Umbilical cord (tissue), 2 donors: Measurements from ENCODE around the gene NCOA3. TPM values are rescaled to one million over a fixed set of nuclear protein-coding genes. Genes with fewer than 3 reads are reported as not detected.
"Not testable (repeated sequence)": the region's sequence is repeated elsewhere in the genome, so short reads cannot be mapped to it uniquely, and the experiment has no call there.

Source experiments
- DNase-seq: peaks from one replicate; pipeline ENCODE4 v3.0.0-alpha.2; 2015; ENCODE audit warnings: low spot score
- total RNA-seq: library from RNA; depleted of rRNA; stranded (reverse); fragments of >200 nt; gene quantifications from one replicate; pipeline ENCODE4 v1.2.3, GENCODE V29; 2014; ENCODE audit warnings: low replicate concordance; ENCODE audit not compliant: insufficient read depth

The NCOA3 gene
- total RNA-seq, 1 donor from 2014 or later, result 31.5 TPM

GRCh38 chr20:47468290-47469050 is 33.2 kb upstream of the NCOA3 start:
- DNase-seq, result no peak

DNA sequence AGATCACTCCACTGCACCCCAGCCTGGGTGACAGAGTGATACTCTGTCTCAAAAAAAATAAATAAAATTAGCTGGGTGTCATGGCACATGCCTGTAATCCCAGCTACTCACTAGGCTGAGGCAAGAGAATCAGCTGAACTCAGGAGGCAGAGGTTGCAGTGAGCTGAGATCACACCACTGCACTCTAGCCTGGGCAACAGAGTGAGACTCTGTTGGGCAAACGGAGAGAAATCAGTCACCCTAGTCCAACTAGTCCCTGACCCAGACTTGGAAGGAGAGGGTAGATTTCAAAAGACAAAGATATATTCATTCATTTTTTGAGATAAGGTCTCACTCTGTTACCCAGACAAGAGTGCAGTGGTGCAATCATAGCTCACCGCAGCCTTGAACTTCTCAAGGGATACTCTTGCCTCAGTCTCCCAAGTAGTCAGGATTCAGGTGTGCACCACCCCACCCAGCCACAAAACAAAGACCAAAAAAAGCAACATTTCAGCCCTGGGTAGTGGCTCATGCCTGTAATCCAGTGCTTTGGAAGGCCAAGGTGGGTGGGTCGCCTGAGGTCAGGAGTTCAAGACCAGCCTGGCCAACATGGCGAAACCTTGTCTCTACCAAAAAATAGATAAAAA is 26.2 kb upstream of the NCOA3 start:
- no peak for DNase-seq

- no peak for DNase-seq
Measured at GRCh38 chr20:47476452-47476851, 25.2 kb upstream of the NCOA3 start.

DNA sequence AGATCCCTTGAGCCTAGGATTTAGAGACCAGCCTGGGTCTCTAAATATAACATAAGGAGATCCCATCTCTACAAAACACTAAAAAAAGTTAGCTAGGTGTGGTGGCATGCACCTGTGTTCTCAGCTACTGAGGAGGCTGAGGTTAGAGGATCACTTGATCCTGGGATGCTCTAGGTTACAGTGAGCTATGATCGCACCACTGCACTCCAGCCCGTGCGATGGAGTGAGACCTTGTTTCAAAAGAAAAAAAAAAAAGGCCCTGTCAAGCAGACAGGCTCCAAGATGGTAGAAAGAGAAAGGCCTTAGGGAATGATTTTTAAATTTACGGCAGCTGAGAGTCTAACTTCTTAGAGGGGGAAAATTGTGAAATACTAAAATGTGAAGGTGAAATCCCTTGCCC is 22.6 kb upstream of the NCOA3 start:
- DNase-seq, result no peak

DNA sequence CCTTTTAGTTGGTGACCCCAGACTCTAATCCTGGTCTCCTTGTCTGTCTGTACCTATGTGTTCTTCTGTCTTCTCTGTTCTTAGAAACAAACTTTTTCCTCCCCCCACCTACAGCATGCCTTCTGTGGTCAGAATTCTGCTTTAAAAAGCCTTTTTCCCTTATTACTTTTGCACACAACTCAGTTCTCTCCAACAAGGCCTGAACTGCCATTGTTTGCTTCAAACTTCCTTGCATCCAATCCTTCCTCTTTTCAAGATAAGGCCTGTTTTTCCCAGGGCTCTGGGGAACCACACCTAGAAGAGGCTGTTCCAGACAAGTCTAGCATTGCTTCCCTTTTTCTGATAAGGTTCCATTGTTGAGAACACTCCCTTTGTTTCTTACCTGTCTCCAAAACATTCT is 22.2 kb upstream of the NCOA3 start:
- peak; percentile 13 for DNase-seq

GRCh38 chr20:47480239-47480638 is 21.4 kb upstream of the NCOA3 start:
- no peak for DNase-seq

- no peak for DNase-seq
Measured at GRCh38 chr20:47480705-47481104, 21.0 kb upstream of the NCOA3 start.

DNA sequence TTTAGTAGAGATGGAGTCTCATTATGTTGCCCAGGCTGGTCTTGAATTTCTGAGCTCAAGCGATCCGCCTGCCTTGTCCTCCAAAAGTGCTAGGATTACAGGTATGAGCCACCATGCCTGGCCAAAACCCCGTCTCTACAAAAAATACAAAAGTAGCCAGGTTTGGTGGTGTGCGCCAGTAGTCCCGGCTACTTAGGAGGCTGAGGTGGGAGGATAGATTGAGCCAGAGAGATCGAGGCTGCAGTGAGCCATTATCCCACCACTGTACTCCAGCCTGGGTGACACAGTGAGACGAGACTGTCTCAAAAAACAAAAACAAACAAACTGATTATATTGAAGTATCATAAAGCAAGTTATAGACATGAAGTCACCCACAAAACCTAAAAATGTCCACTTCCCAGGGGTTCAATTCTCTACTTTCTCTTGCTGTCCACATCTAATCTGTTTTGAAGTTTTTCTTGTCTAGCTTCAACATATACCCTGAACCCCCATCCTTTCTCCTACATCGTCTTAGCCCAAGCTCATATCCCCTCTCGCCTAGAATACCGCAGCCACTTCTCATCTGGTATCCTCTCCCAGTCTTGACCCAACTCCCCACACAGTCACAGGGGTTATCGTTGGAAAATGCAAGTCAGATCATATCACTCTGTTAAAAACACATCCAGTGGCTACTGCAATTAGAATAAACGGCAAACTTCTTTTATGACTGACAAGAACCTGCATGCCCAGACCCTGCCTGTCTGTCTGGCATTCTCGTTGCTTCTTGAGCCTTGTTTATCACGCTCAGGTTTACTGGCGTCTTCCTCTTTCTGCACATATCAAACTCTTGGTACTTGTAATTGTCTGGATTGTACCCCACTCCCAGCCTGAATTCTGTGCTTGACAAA is 20.1 kb upstream of the NCOA3 start:
- DNase-seq, result no peak

DNA sequence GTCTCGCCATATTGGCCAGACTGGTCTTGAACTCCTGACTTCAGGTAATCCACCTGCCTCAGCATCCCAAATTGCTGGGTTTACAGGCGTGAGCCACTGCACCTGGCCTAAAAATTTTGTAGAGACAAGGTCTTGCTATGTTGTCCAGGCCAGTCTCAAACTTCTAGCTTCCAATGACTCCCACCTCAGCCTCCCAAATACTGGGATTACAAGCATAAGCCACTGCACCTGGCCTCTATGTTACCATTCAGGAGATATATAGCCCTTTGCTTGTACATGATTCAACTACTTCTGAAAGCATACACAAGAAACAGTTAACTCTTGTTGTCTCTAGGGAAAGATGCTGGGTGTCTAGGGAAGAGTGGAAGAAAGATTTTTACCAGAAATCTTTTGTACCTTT is 19.0 kb upstream of the NCOA3 start:
- no peak for DNase-seq

DNA sequence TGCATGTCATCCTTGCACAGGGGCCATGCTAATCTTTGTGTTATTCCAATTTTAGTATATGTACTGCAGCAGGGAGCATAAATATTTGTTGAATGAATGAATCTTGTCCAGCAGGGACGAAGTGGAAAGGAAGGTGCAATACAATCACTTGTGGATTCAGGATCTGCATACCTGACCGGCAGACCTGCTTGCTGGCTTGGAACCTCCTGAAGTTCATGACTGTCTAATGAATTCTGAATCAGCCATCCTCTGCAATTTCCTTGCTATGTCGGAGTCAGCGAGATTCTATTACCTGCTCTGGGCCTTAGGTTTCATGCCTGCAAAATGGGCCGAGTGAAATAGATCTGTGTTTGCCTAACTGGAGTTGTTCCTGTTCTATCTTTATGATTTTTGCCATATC is 17.4 kb upstream of the NCOA3 start:
- no peak for DNase-seq

GRCh38 chr20:47487175-47487917 is 14.3 kb upstream of the NCOA3 start:
- DNase-seq, result peak; percentile 22

- no peak for DNase-seq
Measured at GRCh38 chr20:47489448-47489872, 12.2 kb upstream of the NCOA3 start.

DNA sequence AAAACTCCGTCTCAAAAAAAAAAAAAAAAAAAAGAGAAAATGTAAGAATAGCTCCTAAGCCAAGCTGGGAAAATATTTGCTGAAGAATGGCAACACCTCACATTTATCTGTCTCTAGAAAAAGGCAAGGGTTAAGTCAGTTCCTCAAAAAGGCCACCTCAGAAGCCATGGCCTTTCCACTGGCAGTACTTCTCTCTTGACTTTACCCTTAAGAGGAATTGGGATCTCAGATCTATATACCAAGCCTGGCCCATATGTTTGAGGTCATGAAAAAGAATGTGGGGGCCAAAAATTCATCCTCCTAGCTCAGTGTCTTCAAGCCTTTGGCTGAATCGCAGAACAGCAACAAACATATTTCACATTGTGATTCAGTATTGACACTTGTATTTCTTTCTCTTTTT is 10.9 kb upstream of the NCOA3 start:
- DNase-seq, result no peak

DNA sequence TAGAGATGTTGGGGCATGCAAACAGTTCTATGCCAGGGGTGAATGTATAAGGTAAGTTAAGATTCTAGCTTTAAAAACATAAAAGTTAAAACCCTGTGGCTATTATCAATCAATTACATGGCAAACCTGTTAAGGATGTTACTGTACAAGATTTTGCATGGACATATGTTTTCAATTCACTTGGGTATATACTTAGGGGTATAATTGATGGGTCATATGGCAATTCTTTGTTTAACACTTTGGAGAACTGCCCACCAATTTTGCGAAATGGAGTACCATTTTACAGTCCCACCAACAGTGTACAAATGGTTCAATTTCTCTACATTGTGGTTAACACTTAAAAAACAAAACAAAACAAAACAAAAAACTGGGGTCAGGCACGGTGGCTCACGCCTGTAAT is 9.4 kb upstream of the NCOA3 start:
- DNase-seq, result no peak

DNA sequence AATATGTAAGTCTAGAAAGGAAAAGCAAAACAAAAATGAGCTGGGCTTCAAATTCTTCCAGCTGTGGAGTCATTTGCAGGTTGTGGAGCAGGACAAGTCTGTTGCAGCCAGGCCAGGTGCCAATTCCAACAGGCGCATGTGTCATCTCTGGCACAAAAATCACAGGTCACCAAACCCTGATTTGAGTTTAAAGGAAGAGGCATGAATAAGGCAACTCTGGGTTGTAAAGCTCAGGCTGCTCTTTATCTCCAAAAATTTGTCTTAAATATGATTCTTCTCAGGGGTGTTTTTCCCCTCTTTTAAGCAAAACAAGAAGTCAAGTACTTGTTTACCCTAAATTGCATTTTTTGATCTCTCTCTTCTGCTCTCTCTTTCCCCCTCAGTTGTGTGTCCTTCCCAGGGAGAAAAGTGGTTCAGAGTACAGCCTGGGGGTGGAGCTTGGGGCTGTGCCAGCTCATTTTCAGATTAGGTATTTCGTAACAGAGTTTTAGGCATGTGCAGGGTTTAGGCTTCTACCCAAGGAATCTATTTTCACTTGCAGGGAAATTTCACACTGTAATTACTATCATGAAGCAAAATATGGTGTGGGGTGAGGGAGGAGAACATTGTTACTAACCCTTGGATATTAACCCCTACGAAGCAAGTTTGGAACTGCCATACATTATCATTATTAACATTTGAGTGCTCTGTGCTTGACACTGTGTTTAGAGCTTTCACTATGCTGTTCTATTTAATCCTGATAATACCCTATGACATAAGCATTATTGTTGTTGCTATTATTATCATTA is 8.3 kb upstream of the NCOA3 start:
- peak; percentile 85 for DNase-seq

DNA sequence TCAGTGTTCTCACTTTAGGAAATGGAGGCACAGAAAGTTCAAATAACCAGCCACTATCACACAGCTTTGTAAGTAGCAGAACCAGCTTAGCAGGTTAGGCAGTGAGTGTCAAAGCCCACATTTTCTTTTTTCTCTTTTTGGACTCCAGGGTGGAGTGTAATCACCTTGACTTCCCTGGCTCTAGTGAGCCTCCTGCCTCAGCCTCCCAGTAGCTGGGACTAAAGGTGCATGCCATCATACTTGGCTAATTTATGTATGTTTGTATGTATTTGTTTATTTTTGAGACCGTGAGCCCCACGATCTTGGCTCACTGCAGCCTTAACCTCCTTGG is 7.8 kb upstream of the NCOA3 start:
- peak; percentile 33 for DNase-seq

DNA sequence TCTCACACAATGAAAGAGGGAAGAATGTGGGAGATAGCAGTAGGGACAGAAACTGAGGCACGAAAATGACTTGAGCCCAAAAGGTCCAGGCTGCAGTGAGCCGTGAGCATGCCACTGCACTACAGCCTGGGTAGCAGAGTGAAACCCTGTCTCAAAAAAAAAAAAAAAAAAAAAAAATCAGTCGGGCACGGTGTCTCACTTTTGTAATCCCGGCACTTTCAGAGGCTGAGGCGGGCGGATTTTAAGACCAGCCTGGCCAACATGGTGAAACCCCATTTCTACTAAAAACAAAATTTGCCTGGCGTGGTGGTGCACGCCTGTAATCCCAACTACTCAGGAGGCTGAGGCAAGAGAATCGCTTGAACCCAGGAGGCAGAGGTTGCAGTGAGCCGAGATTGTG is 7.1 kb upstream of the NCOA3 start:
- not testable (repeated sequence) for DNase-seq

- DNase-seq, result no peak
Measured at GRCh38 chr20:47496118-47496517, 5.6 kb upstream of the NCOA3 start.

GRCh38 chr20:47498606-47499005 is 3.1 kb upstream of the NCOA3 start:
- no peak for DNase-seq

DNA sequence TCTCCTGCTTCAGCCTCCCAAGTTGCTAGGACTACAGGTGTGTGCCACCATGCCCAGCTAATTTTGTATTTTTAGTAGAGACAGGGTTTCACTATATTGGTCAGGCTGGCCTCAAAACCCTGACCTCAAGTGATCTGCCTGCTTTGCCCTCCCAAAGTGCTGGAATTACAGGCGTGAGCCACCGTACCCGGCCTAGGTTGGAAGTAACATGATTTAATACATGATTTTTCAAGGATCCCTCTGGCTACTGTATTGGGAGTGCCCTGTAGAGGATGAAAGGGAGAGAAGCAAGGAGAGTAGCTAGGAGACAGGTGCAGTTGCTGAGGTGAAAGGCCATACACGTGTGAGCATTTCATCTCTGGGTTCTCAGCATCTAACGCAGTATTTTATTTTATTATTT is 2.6 kb upstream of the NCOA3 start:
- DNase-seq, result no peak

DNA sequence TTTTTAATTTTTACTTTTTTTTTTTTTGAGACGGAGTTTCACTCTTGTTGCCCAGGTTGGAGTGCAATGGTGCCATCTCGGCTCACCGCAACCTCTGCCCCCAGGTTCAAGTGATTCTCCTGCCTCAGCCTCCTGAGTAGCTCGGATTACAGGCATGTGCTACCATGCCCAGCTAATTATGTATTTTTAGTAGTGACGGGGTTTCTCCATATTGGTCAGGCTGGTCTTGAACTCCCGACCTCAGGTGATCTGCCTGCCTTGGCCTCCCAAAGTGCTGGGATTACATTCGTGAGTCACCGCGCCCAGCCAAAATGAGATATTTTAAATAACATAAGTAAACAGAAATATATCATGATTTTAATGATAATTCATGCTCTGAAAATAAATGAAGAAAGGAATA is 1.6 kb upstream of the NCOA3 start:
- DNase-seq, result not testable (repeated sequence)
